K562 (cell line): ENCODE results near the gene PACS1. TPM values are rescaled to one million over a fixed set of nuclear protein-coding genes. Genes with fewer than 3 reads are reported as not detected.

ENCODE experiments used
- AFF1 ChIP-seq, 2 experiments: fragments of 450-650 bp; IDR thresholded peaks; 2 replicates each; pipeline ENCODE4 v1.6.1; 2018; ENCODE audit warnings: mild to moderate bottlenecking in 2 of 2, low read depth in 1 of 2; ENCODE audit not compliant: partially characterized antibody in 2 of 2
- ATF6 ChIP-seq: sonication (generic); formaldehyde crosslinking; IDR thresholded peaks from 2 replicates; pipeline ENCODE4 v1.4.0; 2020; ENCODE audit warnings: mild to moderate bottlenecking, missing genetic modification reagents
- ATF7 ChIP-seq: fragments of 450-650 bp; IDR thresholded peaks from 2 replicates; pipeline ENCODE4 v1.7.1; 2014; ENCODE audit warnings: mild to moderate bottlenecking, moderate library complexity
- BHLHE40 ChIP-seq: IDR thresholded peaks from 2 replicates; pipeline ENCODE4 v1.6.1; 2011; ENCODE audit warnings: low read length, improper control_type of control experiment
- ERF ChIP-seq: fragments of 450-650 bp; formaldehyde crosslinking; IDR thresholded peaks from 2 replicates; pipeline ENCODE4 v1.4.0; 2020; ENCODE audit warnings: mild to moderate bottlenecking, mixed read lengths
- ESRRB ChIP-seq: fragments of 250-450 bp; sonication (Bioruptor Pico); IDR thresholded peaks from 2 replicates; pipeline ENCODE4 v1.5.0; 2020; ENCODE audit warnings: mild to moderate bottlenecking, moderate library complexity, borderline replicate concordance
- KAT7 ChIP-seq: sonication (generic); formaldehyde crosslinking; IDR thresholded peaks from 2 replicates; pipeline ENCODE4 v1.8.0; 2022; ENCODE audit warnings: missing genetic modification reagents, mild to moderate bottlenecking, borderline replicate concordance
- MXI1 ChIP-seq: IDR thresholded peaks from 2 replicates; pipeline ENCODE4 v1.6.1; 2011; ENCODE audit warnings: low read depth, mild to moderate bottlenecking, improper control_type of control experiment, low read length
- NRF1 ChIP-seq, 2 experiments: fragments of 450-650 bp; IDR thresholded peaks in 1 of 2; conservative IDR thresholded peaks in 1 of 2; 2 replicates each; pipeline ENCODE4 v1.6.1; 2014; ENCODE audit warnings: mild to moderate bottlenecking in 2 of 2
- PHF8 ChIP-seq: fragments of 200-600 bp; sonication (generic); IDR thresholded peaks from 2 replicates; pipeline ENCODE4 v1.6.1; 2012; ENCODE audit warnings: mixed run types, mild to moderate bottlenecking, inconsistent platforms, low read length, moderate library complexity, borderline replicate concordance
- POLR2AphosphoS5 ChIP-seq: IDR thresholded peaks from 2 replicates; pipeline ENCODE4 v1.6.1; 2011; ENCODE audit warnings: mild to moderate bottlenecking, low read depth, low read length, moderate library complexity; ENCODE audit not compliant: control insufficient read depth, insufficient read depth
- POLR2H ChIP-seq: IDR thresholded peaks from 2 replicates; pipeline ENCODE4 v1.6.1; 2016; ENCODE audit warnings: missing genetic modification characterization, low read depth, mild to moderate bottlenecking, control low read depth, missing compliant biosample characterization, moderate library complexity
- RBFOX2 ChIP-seq: fragments of 200-400 bp; formaldehyde crosslinking; IDR thresholded peaks from 2 replicates; pipeline ENCODE4 v1.6.1; 2017; ENCODE audit warnings: low read depth, mild to moderate bottlenecking, low read length, moderate library complexity
- SAFB ChIP-seq: fragments of 200-400 bp; formaldehyde crosslinking; IDR thresholded peaks from 2 replicates; pipeline ENCODE4 v1.6.1; 2017; ENCODE audit warnings: low read depth, low read length, borderline replicate concordance
- TAF1 ChIP-seq: IDR thresholded peaks from 2 replicates; pipeline ENCODE4 v1.6.1; 2011; ENCODE audit warnings: mild to moderate bottlenecking, low read length, moderate library complexity; ENCODE audit not compliant: insufficient read depth, control insufficient read depth, severe bottlenecking; ENCODE audit errors: extremely low read depth
- polyA plus RNA-seq, 8 experiments: library from polyadenylated mRNA; depleted of rRNA in 4 of 8; stranded (reverse) in 5 of 8; unstranded in 3 of 8; fragments of >200 nt; fragmentation: Nextera tagmentation in 2 of 8; fragmentation: Illumina TruSeq in 1 of 8; extraction: Ambion mirVana in 2 of 8; extraction: Trizol in 1 of 8; gene quantifications; 2 replicates each; pipeline versions ENCODE4 v1.2.1 to v1.2.3, GENCODE V29; 2011 to 2014; ENCODE audit warnings: inconsistent platforms in 1 of 8, missing spikeins in 1 of 8
- total RNA-seq, 7 experiments: library from RNA; depleted of rRNA in 6 of 7; stranded (reverse); fragments of >200 nt in 6 of 7; fragmentation: Illumina TruSeq in 2 of 7; extraction: Trizol in 2 of 7; gene quantifications; 2 replicates each; pipeline versions ENCODE4 v1.2.1 to v1.2.3, GENCODE V29; 2011 to 2021; ENCODE audit warnings: low replicate concordance in 1 of 7
- TF ChIP-seq, protein P1 (sequence below): fragments of 450-650 bp; conservative IDR thresholded peaks from 2 replicates; pipeline ENCODE4 v1.6.1; 2016; ENCODE audit warnings: missing genetic modification characterization, low read depth, mild to moderate bottlenecking, missing compliant biosample characterization, moderate library complexity
- TF ChIP-seq, protein P2 (sequence below): conservative IDR thresholded peaks from 2 replicates; pipeline ENCODE4 v1.6.1; 2011; ENCODE audit warnings: low read depth, mild to moderate bottlenecking, low read length; ENCODE audit not compliant: control insufficient read depth

The PACS1 gene
- total and polyA plus RNA-seq, 9 of the 15 experiments (the other 6 are each of a cell fraction or from before 2014, with no cell fraction given): 0.34 to 28.1 (median 8.5) TPM

- TF ChIP-seq MXI1 (no peak), ERF (CRISPR knock-in tag) (0 out of 2 replicates have a peak, but pooled peaks have one; percentile 42), ESRRB (CRISPR knock-in tag) (0 out of 2 replicates have a peak, but pooled peaks have one; percentile 1), TAF1 (peak; percentile 50), KAT7 (peak; percentile 48; the same call in 1 of the 2 replicates), SAFB (no peak), POLR2H (tag) (peak; percentile 78), BHLHE40 (peak; percentile 57; the same call in 1 of the 2 replicates), ATF7 (peak; percentile 47; the same call in 1 of the 2 replicates), POLR2AphosphoS5 (peak; percentile 30), AFF1 (IDR thresholded peaks at IDR 0.05; ENCODE audit: low read depth in 1 of 2, partially characterized antibody in 2 of 2) (peak in 1 of 2 experiments; percentile 92), RBFOX2 (peak; percentile 81), ATF6 (no peak), PHF8 (peak; percentile 49; the same call in 1 of the 2 replicates), NRF1 (conservative IDR thresholded peaks at IDR 0.05 in 1 of 2, IDR thresholded peaks at IDR 0.05 in 1 of 2) (peak; percentile 99)
- TF ChIP-seq, protein P1, sequence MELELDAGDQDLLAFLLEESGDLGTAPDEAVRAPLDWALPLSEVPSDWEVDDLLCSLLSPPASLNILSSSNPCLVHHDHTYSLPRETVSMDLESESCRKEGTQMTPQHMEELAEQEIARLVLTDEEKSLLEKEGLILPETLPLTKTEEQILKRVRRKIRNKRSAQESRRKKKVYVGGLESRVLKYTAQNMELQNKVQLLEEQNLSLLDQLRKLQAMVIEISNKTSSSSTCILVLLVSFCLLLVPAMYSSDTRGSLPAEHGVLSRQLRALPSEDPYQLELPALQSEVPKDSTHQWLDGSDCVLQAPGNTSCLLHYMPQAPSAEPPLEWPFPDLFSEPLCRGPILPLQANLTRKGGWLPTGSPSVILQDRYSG: no peak
- TF ChIP-seq, protein P2, sequence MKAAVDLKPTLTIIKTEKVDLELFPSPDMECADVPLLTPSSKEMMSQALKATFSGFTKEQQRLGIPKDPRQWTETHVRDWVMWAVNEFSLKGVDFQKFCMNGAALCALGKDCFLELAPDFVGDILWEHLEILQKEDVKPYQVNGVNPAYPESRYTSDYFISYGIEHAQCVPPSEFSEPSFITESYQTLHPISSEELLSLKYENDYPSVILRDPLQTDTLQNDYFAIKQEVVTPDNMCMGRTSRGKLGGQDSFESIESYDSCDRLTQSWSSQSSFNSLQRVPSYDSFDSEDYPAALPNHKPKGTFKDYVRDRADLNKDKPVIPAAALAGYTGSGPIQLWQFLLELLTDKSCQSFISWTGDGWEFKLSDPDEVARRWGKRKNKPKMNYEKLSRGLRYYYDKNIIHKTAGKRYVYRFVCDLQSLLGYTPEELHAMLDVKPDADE: peak; percentile 79
Observed at GRCh38 chr11:66268244-66268951, 198.3 kb downstream of the PACS1 start, which contains the start of gene RAB1B (continued).
